ENCODE results near the gene NINJ1. TPM values are rescaled to one million over a fixed set of nuclear protein-coding genes. Genes with fewer than 3 reads are reported as not detected.

Gene NINJ1
- total RNA-seq, 4 donors from 2014 or later, result 47.0 to 56.8 (median 54.5) TPM

DNA sequence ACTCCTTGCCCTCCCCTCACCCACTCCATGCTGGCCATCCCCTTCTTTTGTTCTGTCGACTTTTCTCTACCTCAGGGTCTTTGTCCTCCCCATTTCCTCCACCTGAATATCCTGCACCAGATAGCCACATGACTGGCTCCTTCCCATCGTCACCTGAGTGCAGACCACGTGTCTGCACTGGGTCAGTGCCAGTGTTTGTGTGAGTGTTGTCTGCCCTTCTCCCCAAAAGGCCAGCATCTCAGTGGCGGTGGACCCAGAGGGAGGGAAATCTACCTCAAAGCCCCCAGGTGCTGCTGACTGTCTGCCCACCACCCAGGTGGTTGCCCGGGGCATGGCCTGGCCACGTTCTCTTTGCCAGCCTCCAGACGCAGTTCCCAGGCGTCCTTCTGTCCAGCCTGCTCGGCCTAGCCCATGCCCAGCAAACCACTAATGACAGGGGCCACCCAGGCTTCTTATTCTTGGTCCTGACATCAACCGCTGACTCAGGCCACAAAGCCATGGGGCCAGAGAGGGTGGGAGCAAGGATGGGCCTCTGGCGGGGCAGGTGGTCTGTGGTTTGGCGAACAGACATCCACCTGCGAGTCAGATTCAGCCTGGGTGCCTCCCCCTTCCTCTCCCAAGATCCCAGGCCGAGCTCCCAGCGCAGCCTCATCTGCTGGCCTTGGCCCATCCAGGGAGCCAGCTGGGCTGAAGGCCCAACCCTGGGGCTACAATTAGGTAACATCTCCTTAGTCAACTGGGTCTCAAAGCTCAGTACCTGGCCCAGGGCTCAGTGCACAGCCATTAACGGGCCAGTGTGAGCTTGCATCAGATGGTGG, 5.5 kb upstream of the NINJ1 start:
- no peaks in the 10 kb centered on the region for H3K9me3 ChIP-seq
- no peaks in the 10 kb centered on the region for H3K27me3 ChIP-seq
- H3K36me3 ChIP-seq, result no peaks in the 10 kb centered on the region
- DNase-seq, result no peak
- TF ChIP-seq POLR2A (IDR thresholded peaks at IDR 0.05), result no peak
- TF ChIP-seq, protein P1, sequence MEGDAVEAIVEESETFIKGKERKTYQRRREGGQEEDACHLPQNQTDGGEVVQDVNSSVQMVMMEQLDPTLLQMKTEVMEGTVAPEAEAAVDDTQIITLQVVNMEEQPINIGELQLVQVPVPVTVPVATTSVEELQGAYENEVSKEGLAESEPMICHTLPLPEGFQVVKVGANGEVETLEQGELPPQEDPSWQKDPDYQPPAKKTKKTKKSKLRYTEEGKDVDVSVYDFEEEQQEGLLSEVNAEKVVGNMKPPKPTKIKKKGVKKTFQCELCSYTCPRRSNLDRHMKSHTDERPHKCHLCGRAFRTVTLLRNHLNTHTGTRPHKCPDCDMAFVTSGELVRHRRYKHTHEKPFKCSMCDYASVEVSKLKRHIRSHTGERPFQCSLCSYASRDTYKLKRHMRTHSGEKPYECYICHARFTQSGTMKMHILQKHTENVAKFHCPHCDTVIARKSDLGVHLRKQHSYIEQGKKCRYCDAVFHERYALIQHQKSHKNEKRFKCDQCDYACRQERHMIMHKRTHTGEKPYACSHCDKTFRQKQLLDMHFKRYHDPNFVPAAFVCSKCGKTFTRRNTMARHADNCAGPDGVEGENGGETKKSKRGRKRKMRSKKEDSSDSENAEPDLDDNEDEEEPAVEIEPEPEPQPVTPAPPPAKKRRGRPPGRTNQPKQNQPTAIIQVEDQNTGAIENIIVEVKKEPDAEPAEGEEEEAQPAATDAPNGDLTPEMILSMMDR (IDR thresholded peaks at IDR 0.05), result no peak
- no peak overlapping the region for H3K4me3 ChIP-seq
- peaks cover 0 to 29% (median 11%) of the 10 kb centered on the region in 4 donors for H3K4me1 ChIP-seq
- no peak overlapping the region for H3K27ac ChIP-seq

DNA sequence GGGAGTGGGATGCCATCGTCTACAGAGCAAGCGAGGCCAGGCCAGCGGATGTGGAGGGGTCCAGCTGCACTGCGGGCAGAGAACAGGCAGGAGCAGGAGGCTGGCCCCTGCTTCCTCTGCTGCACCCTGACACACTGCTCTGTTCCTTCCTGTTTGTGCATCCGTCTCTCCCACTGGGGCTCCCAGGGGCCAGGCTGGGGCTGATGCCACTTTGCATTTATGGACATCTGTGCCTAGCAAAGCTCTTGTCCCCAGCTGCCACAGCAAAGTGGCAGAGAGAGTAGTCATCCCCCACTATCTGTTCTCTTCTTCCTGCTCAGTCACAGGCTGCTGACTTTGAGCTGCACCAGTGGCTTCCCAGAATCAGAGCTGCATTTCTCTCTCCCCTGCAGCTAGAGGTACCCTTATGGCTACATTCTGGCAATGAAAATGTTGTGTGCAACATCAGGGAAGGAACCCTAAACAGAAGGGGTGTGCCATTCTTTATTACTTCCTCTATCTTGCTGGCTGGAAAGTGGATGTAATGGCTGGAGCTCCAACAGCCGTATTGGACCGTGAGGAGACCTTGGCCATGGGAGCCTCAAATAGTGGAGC, 4.2 kb upstream of the NINJ1 start:
- H3K4me3 ChIP-seq, result no peak overlapping the region
- no peaks in the 10 kb centered on the region for H3K9me3 ChIP-seq
- peak in 1 of 3 donors; percentile 56 for DNase-seq
- no peaks in the 10 kb centered on the region for H3K36me3 ChIP-seq
- TF ChIP-seq POLR2A (IDR thresholded peaks at IDR 0.05), result no peak
- TF ChIP-seq, protein P1 (IDR thresholded peaks at IDR 0.05), result no peak
- H3K27me3 ChIP-seq, result no peaks in the 10 kb centered on the region
- peaks cover 0 to 21% (median 8%) of the 10 kb centered on the region in 4 donors for H3K4me1 ChIP-seq
- no peak overlapping the region for H3K27ac ChIP-seq

DNA sequence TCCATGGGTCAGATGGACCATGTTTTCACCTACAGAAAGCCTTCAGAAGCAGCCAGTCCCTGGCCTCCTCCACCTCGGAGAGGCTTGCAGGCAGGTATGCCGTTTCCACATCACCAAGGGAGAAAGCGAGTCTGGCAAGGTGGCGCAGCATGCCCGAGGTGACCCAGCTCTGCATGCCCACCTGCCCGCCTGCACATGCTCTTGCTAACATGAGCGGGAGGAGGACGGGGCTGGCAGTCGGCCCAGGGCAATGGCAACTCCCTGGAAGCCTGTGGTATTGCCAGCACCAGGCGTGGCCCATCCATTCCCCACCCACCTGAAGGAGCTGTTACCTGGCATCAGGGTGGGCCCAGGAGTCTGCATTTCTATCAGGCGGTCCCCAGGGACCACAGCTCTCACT, 3.3 kb upstream of the NINJ1 start:
- no peak for DNase-seq
- no peak overlapping the region for H3K4me3 ChIP-seq
- TF ChIP-seq, protein P1 (IDR thresholded peaks at IDR 0.05), result no peak
- TF ChIP-seq POLR2A (IDR thresholded peaks at IDR 0.05), result no peak
- H3K27ac ChIP-seq, result no peak overlapping the region
- H3K9me3 ChIP-seq, result no peaks in the 10 kb centered on the region
- no peaks in the 10 kb centered on the region for H3K27me3 ChIP-seq
- H3K36me3 ChIP-seq, result no peaks in the 10 kb centered on the region
- peaks cover 0 to 30% (median 15%) of the 10 kb centered on the region in 4 donors for H3K4me1 ChIP-seq

DNA sequence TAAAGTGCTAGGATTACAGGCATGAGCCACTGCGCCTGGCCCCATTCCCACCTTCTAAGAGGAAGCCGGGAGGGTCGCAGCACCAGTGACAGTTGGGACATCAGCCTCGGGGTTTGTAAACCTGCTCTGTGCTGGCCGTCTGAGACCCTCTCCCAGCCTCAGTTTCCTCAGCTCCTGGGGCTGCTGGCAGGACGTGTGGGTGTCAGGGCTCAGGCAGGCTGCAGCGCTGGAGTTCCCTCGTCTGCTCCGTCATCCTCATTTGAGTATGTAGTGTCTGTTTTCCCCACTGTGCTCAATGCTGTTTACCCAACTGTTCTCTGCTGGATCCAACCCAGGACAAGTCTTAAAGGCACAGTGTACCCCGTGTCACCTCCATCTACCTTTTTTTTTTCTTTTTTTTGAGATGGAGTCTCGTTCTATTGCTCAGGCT, 2.0 kb upstream of the NINJ1 start:
- Histone ChIP-seq H3K4me1 (peaks cover 0 to 44% (median 18%) of the 10 kb centered on the region in 4 donors), H3K36me3 (no peaks in the 10 kb centered on the region), H3K9me3 (no peaks in the 10 kb centered on the region), H3K27ac (no peak overlapping the region), H3K4me3 (no peak overlapping the region), H3K27me3 (no peaks in the 10 kb centered on the region)
- no peak for DNase-seq
- TF ChIP-seq POLR2A (IDR thresholded peaks at IDR 0.05), result no peak
- TF ChIP-seq, protein P1 (IDR thresholded peaks at IDR 0.05), result no peak

DNA sequence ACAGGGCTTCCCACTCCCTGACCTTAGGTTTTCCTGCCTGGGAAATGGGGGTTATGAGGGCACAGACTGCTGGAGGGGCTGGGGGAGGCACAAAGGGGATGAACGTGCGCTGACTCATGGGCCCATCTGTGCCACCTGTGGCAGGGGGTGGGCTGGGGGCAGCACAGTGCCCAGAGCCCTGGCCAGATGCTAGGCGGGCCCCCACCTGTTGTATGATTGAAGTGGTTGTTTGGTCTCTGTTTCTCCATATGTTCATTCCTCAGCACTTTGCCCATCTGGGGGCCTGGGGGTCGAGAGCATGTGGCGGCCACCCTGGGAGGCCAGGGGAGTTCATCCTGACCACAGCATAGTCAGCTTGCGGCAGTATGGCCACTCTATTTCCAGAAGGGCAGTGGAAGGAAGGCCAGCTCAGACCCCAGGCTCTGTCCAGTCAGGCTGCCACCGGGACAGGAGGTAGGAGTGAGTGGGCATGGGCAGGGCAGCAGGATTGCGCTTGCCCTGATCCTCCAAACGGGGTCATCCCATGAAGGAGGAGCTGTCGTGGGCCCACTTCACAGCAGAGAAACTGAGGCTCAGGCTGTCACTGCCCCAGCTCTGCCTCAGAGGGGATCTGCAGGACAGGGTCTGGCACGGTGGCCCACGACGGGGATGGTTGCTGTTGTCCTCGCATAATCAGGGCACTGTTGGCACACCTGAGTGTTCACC, 841 bp upstream of the NINJ1 start:
- Histone ChIP-seq H3K9me3 (no peaks in the 10 kb centered on the region), H3K36me3 (no peaks in the 10 kb centered on the region), H3K27ac (peak overlapping the region; percentile 80 to 98 (median 95)), H3K27me3 (no peaks in the 10 kb centered on the region), H3K4me1 (peaks cover 0 to 55% (median 20%) of the 10 kb centered on the region in 4 donors), H3K4me3 (peak overlapping the region; percentile 72 to 88 (median 82))
- DNase-seq, result no peak
- TF ChIP-seq POLR2A (IDR thresholded peaks at IDR 0.05), result no peak
- TF ChIP-seq, protein P1 (IDR thresholded peaks at IDR 0.05), result no peak

Data from Peyer's patch (tissue), 4 donors.